OCI-LY1 (cell line): ENCODE data around the gene CPEB2.
"Not testable (repeated sequence)": the region's sequence is repeated elsewhere in the genome, so short reads cannot be mapped to it uniquely, and the experiment has no call there.

Source experiments
- H2AFZ ChIP-seq: fragments of 200-600 bp; sonication (generic), shearing (Covaris generic); 2 replicates; pipeline ENCODE4 v1.6.0; 2014; ENCODE audit warnings: antibody characterized with exemption, mild to moderate bottlenecking, low read length
- H3F3A ChIP-seq: fragments of 200-600 bp; sonication (generic), shearing (Covaris generic); 2 replicates; pipeline ENCODE4 v1.6.0; 2014; ENCODE audit warnings: mild to moderate bottlenecking, antibody characterized with exemption, low read length, moderate library complexity; ENCODE audit not compliant: insufficient read depth
- H3K27ac ChIP-seq: fragments of 200-600 bp; sonication (generic); 2 replicates; pipeline ENCODE4 v1.5.1; 2014; ENCODE audit warnings: low read length, mixed run types, mild to moderate bottlenecking, low read depth; ENCODE audit not compliant: poor library complexity, severe bottlenecking
- H3K27me3 ChIP-seq: fragments of 200-600 bp; sonication (generic); 2 replicates; pipeline ENCODE4 v1.6.0; 2014; ENCODE audit warnings: antibody characterized with exemption, mild to moderate bottlenecking, low read length, moderate library complexity; ENCODE audit not compliant: insufficient read depth
- H3K36me3 ChIP-seq: fragments of 200-600 bp; sonication (generic); 2 replicates; pipeline ENCODE4 v1.6.1; 2014; ENCODE audit warnings: mild to moderate bottlenecking, antibody characterized with exemption, low read length, moderate library complexity, mixed read lengths; ENCODE audit not compliant: insufficient read depth
- H3K4me1 ChIP-seq: fragments of 200-600 bp; sonication (generic); 2 replicates; pipeline ENCODE4 v1.5.1; 2014; ENCODE audit warnings: mild to moderate bottlenecking, low read length, moderate library complexity; ENCODE audit not compliant: insufficient read depth, severe bottlenecking
- H3K4me2 ChIP-seq: fragments of 200-600 bp; sonication (generic), shearing (Covaris generic); 2 replicates; pipeline ENCODE4 v1.6.1; 2014; ENCODE audit warnings: low read length
- H3K4me3 ChIP-seq: fragments of 200-600 bp; sonication (generic); 2 replicates; pipeline ENCODE4 v1.5.1; 2014; ENCODE audit warnings: low read length, low read depth, mild to moderate bottlenecking, mixed read lengths; ENCODE audit not compliant: poor library complexity, severe bottlenecking
- H3K79me2 ChIP-seq: fragments of 200-600 bp; shearing (Covaris generic); 2 replicates; pipeline ENCODE4 v1.6.1; 2016; ENCODE audit warnings: mixed run types, low read length, mixed read lengths; ENCODE audit not compliant: insufficient read depth
- H3K9ac ChIP-seq: fragments of 200-600 bp; sonication (generic), shearing (Covaris generic); 2 replicates; pipeline ENCODE4 v1.6.1; 2014; ENCODE audit warnings: mild to moderate bottlenecking, low read length, mixed read lengths
- H3K9me2 ChIP-seq: fragments of 200-600 bp; sonication (generic), shearing (Covaris generic); 2 replicates; pipeline ENCODE4 v1.6.1; 2014; ENCODE audit warnings: low read depth, mild to moderate bottlenecking, low read length, mixed read lengths
- H3K9me3 ChIP-seq: fragments of 200-600 bp; shearing (Covaris generic); 2 replicates; pipeline ENCODE4 v1.6.1; 2014; ENCODE audit warnings: low read length, mixed read lengths
- H4K20me1 ChIP-seq: fragments of 200-600 bp; sonication (generic), shearing (Covaris generic); 2 replicates; pipeline ENCODE4 v1.6.0; 2016; ENCODE audit warnings: mild to moderate bottlenecking, low read length; ENCODE audit not compliant: insufficient read depth
- CTCF ChIP-seq: fragments of 200-600 bp; sonication (generic), shearing (Covaris generic); IDR thresholded peaks from 2 replicates; pipeline ENCODE4 v1.5.1; 2017; ENCODE audit warnings: mild to moderate bottlenecking, antibody characterized with exemption, low read length, moderate library complexity, mixed read lengths
- EZH2 ChIP-seq: fragments of 200-600 bp; sonication (generic), shearing (Covaris generic); IDR thresholded peaks from 2 replicates; pipeline ENCODE4 v1.8.0; 2017; ENCODE audit warnings: borderline replicate concordance, mixed run types, mild to moderate bottlenecking, antibody characterized with exemption, low read length, moderate library complexity, mixed read lengths

The CPEB2 gene

DNA sequence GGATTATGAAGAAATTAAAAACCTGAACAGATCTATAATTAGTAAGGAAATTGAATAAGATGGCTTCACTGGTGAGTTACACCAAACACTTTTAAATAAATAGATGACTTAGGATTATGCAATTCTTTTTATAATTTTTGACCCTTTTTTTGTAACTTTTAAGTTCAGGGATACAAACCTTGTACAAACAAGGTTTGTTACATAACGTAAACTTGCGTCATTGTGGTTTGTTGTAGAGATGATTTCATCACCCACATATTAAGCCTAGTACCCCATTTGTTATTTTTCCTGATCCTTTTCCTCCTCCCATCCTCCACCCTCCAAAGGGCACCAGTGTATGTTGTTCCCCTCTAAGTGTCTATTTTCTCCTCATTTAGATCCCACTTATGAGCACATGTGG lies 75.7 kb downstream of the CPEB2 start:
- no peaks in the 10 kb centered on the region for H3K36me3 ChIP-seq
- no peaks in the 10 kb centered on the region for H3K27me3 ChIP-seq
- H3K9me2 ChIP-seq, result no peaks in the 10 kb centered on the region
- no peaks in the 10 kb centered on the region for H3F3A ChIP-seq
- H3K4me1 ChIP-seq, result no peaks in the 10 kb centered on the region
- H3K4me2 ChIP-seq, result no peak overlapping the region
- no peaks in the 10 kb centered on the region for H3K79me2 ChIP-seq
- H3K27ac ChIP-seq, result no peak overlapping the region
- H3K9ac ChIP-seq, result no peak overlapping the region
- no peaks in the 10 kb centered on the region for H4K20me1 ChIP-seq
- no peak overlapping the region for H2AFZ ChIP-seq
- no peaks in the 10 kb centered on the region for H3K9me3 ChIP-seq
- no peak for TF ChIP-seq EZH2
- TF ChIP-seq CTCF, result no peak
- no peak overlapping the region for H3K4me3 ChIP-seq

- Histone ChIP-seq H4K20me1 (no peaks in the 10 kb centered on the region), H2AFZ (no peak overlapping the region), H3K4me1 (no peaks in the 10 kb centered on the region), H3K4me3 (no peak overlapping the region), H3K9me2 (no peaks in the 10 kb centered on the region), H3K4me2 (no peak overlapping the region), H3K36me3 (no peaks in the 10 kb centered on the region), H3K27ac (no peak overlapping the region), H3F3A (no peaks in the 10 kb centered on the region), H3K9me3 (no peaks in the 10 kb centered on the region), H3K79me2 (no peaks in the 10 kb centered on the region), H3K27me3 (no peaks in the 10 kb centered on the region), H3K9ac (no peak overlapping the region)
- no peak for TF ChIP-seq EZH2
- no peak for TF ChIP-seq CTCF
Observed at GRCh38 chr4:15078682-15079642, 76.7 kb downstream of the CPEB2 start.

DNA sequence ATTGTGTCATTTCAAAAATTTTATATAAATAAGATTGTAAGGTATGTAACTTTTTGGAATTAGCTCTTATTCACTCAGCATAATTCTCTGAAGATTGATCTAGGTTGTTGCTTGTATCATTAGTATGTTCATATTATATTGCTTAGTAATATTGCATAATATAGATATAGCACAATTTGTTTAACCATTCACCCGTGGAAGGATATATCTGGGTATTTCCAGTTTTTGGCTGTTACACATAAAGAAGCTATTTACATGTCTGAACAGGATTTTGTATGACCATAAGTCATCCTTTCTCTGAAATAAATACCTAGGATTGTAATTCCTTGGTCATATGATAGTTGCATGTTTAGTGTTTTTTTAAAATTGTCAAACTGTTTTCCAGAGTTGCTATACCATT lies 82.5 kb downstream of the CPEB2 start:
- no peak overlapping the region for H3K4me3 ChIP-seq
- no peaks in the 10 kb centered on the region for H3K9me2 ChIP-seq
- H3K4me1 ChIP-seq, result no peaks in the 10 kb centered on the region
- H3K9me3 ChIP-seq, result no peaks in the 10 kb centered on the region
- H3K9ac ChIP-seq, result no peak overlapping the region
- H3K27me3 ChIP-seq, result no peaks in the 10 kb centered on the region
- no peaks in the 10 kb centered on the region for H3F3A ChIP-seq
- H2AFZ ChIP-seq, result no peak overlapping the region
- H3K36me3 ChIP-seq, result no peaks in the 10 kb centered on the region
- no peak overlapping the region for H3K27ac ChIP-seq
- no peak for TF ChIP-seq EZH2
- no peaks in the 10 kb centered on the region for H3K79me2 ChIP-seq
- H3K4me2 ChIP-seq, result no peak overlapping the region
- no peaks in the 10 kb centered on the region for H4K20me1 ChIP-seq

- not testable (repeated sequence) for H3K9ac ChIP-seq, H3K4me2 ChIP-seq, H3K36me3 ChIP-seq, H4K20me1 ChIP-seq, H3K9me3 ChIP-seq, H2AFZ ChIP-seq, H3F3A ChIP-seq, H3K27ac ChIP-seq, H3K9me2 ChIP-seq, H3K4me1 ChIP-seq, H3K27me3 ChIP-seq, H3K79me2 ChIP-seq, H3K4me3 ChIP-seq
Observed at GRCh38 chr4:15085762-15086161, 83.5 kb downstream of the CPEB2 start.

- not testable (repeated sequence) for H3K27me3 ChIP-seq, H3K9me3 ChIP-seq, H3K9me2 ChIP-seq, H3K4me3 ChIP-seq, H3K79me2 ChIP-seq, H3K4me2 ChIP-seq, H3K36me3 ChIP-seq, H2AFZ ChIP-seq, H3F3A ChIP-seq, H3K9ac ChIP-seq, H3K4me1 ChIP-seq, H4K20me1 ChIP-seq, H3K27ac ChIP-seq
Observed at GRCh38 chr4:15086259-15086658, 84.0 kb downstream of the CPEB2 start.
